Hepatocyte (in vitro differentiated cells): ENCODE results near the gene LCE2A. TPM values are rescaled to one million over a fixed set of nuclear protein-coding genes. Genes with fewer than 3 reads are reported as not detected.
"Not testable (repeated sequence)": the region's sequence is repeated elsewhere in the genome, so short reads cannot be mapped to it uniquely, and the experiment has no call there.

Experiments used
- DNase-seq: peaks from one replicate; pipeline ENCODE4 v3.0.0-alpha.2; 2016; ENCODE audit warnings: low spot score
- H2AFZ ChIP-seq: fragments of 200-600 bp; sonication (generic); 2 replicates; pipeline ENCODE4 v1.6.0; 2016; ENCODE audit warnings: antibody characterized with exemption, mild to moderate bottlenecking
- H3K27ac ChIP-seq: fragments of 200-600 bp; sonication (generic); 2 replicates; pipeline ENCODE4 v1.5.1; 2016; ENCODE audit warnings: mild to moderate bottlenecking
- H3K27me3 ChIP-seq: fragments of 200-600 bp; sonication (generic); 2 replicates; pipeline ENCODE4 v1.6.1; 2016
- H3K36me3 ChIP-seq: fragments of 200-600 bp; sonication (generic); replicated peaks from 2 replicates; pipeline ENCODE4 v1.5.1; 2016; ENCODE audit warnings: low read depth; ENCODE audit not compliant: insufficient read depth
- H3K4me1 ChIP-seq: fragments of 200-600 bp; sonication (generic); 2 replicates; pipeline ENCODE4 v1.5.1; 2016; ENCODE audit warnings: mild to moderate bottlenecking, moderate library complexity; ENCODE audit not compliant: insufficient read depth
- H3K4me2 ChIP-seq: fragments of 200-600 bp; sonication (generic); 2 replicates; pipeline ENCODE4 v1.6.0; 2016
- H3K4me3 ChIP-seq: fragments of 200-600 bp; sonication (generic); 2 replicates; pipeline ENCODE4 v1.5.1; 2016; ENCODE audit warnings: mild to moderate bottlenecking
- H3K79me2 ChIP-seq: fragments of 200-600 bp; sonication (generic); 2 replicates; pipeline ENCODE4 v1.6.0; 2017; ENCODE audit warnings: mild to moderate bottlenecking
- H3K9me2 ChIP-seq: fragments of 200-600 bp; sonication (generic); replicated peaks from 2 replicates; pipeline ENCODE4 v1.6.0; 2017; ENCODE audit warnings: mild to moderate bottlenecking; ENCODE audit not compliant: insufficient read depth
- H3K9me3 ChIP-seq: fragments of 200-600 bp; sonication (generic); 2 replicates; pipeline ENCODE4 v1.5.1; 2016; ENCODE audit warnings: low read depth, mild to moderate bottlenecking
- H4K20me1 ChIP-seq: fragments of 200-600 bp; sonication (generic); 2 replicates; pipeline ENCODE4 v1.6.0; 2016; ENCODE audit warnings: mild to moderate bottlenecking; ENCODE audit not compliant: insufficient read depth, poor library complexity, severe bottlenecking
- EZH2 ChIP-seq: fragments of 200-600 bp; sonication (generic); IDR thresholded peaks from 2 replicates; pipeline ENCODE4 v1.6.1; 2016; ENCODE audit warnings: antibody characterized with exemption, mild to moderate bottlenecking, borderline replicate concordance
- EZH2phosphoT487 ChIP-seq: fragments of 200-600 bp; sonication (generic); IDR thresholded peaks from one replicate; pipeline ENCODE4 v1.6.1; 2018; ENCODE audit warnings: antibody characterized with exemption, mild to moderate bottlenecking, low read depth, moderate library complexity; ENCODE audit not compliant: unreplicated experiment, severe bottlenecking
- WGBS: methylation state at CpG from one replicate; pipeline ENCODE4 v1.1.6; 2016; ENCODE audit warnings: low lambda C conversion rate; ENCODE audit errors: missing lambda C conversion rate; 5-methylcytosine and 5-hydroxymethylcytosine counted together
- polyA plus RNA-seq: library from polyadenylated mRNA; unstranded; fragments of >200 nt; fragmentation: Nextera tagmentation; extraction: Ambion mirVana; gene quantifications from 2 replicates; pipeline ENCODE4 v1.2.1, GENCODE V29; 2016
- total RNA-seq: library from RNA; depleted of rRNA; stranded (reverse); fragments of >200 nt; gene quantifications from 2 replicates; pipeline ENCODE4 v1.2.3, GENCODE V29; 2014
- TF ChIP-seq, protein P1 (sequence below): fragments of 200-600 bp; sonication (generic); IDR thresholded peaks from 2 replicates; pipeline ENCODE4 v1.5.1; 2016; ENCODE audit warnings: antibody characterized with exemption, mild to moderate bottlenecking; ENCODE audit not compliant: poor library complexity

The LCE2A gene
- total and polyA plus RNA-seq, 2 experiments from 2014 or later: not detected

DNA sequence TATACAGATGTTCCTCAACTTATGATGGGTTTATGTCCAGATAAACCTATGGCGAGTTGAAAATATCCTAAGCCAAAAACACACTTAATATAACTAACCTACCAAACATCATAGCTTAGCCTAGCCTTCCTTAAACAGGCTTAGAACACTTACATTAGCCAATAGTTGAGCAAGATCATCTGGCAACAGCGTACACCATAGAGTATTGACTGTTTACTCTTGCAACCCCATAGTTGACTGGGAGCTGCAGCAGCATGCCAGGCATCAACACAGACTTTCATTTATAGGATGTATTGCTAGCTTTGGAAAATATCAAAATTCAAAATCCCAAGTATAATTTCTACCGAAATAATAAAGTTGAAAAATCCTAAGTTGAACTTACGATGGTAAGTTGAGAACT is 40.5 kb upstream of the LCE2A start:
- WGBS: 54% methylated on average over 4 of the region's 4 CpGs
- Histone ChIP-seq H3K36me3 (no peaks in the 10 kb centered on the region), H3K9me3 (no peaks in the 10 kb centered on the region), H3K4me3 (no peak overlapping the region), H3K9me2 (no peaks in the 10 kb centered on the region), H3K27ac (no peak overlapping the region), H3K4me1 (no peaks in the 10 kb centered on the region), H3K79me2 (no peaks in the 10 kb centered on the region), H3K27me3 (no peaks in the 10 kb centered on the region), H2AFZ (no peak overlapping the region), H4K20me1 (no peaks in the 10 kb centered on the region), H3K4me2 (no peak overlapping the region)
- DNase-seq: no peak
- TF ChIP-seq EZH2phosphoT487 (no peak), EZH2 (no peak)
- TF ChIP-seq, protein P1, sequence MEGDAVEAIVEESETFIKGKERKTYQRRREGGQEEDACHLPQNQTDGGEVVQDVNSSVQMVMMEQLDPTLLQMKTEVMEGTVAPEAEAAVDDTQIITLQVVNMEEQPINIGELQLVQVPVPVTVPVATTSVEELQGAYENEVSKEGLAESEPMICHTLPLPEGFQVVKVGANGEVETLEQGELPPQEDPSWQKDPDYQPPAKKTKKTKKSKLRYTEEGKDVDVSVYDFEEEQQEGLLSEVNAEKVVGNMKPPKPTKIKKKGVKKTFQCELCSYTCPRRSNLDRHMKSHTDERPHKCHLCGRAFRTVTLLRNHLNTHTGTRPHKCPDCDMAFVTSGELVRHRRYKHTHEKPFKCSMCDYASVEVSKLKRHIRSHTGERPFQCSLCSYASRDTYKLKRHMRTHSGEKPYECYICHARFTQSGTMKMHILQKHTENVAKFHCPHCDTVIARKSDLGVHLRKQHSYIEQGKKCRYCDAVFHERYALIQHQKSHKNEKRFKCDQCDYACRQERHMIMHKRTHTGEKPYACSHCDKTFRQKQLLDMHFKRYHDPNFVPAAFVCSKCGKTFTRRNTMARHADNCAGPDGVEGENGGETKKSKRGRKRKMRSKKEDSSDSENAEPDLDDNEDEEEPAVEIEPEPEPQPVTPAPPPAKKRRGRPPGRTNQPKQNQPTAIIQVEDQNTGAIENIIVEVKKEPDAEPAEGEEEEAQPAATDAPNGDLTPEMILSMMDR: no peak

DNA sequence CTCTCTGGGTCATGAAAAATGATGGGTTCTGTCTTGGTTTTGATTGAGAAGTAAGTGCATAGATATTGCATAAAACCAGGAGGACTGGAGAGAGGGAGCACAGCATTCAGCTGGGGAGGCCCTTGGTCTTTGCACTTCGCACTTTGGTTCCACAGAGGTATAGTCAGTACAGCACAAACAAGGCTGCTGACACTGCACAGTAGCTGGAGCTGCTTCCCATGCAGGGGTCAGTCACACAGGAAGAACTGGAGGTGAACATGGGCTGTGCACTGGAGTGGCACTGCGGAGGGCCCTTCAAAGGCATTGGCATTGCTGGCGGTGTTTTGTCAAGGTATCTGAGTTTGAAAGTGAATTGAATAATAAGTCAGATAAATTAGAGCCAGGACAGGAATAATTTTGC is 39.5 kb upstream of the LCE2A start:
- no peak for TF ChIP-seq EZH2
- TF ChIP-seq, protein P1: no peak
- no peak for TF ChIP-seq EZH2phosphoT487
- no peak for DNase-seq
- Histone ChIP-seq H3K4me3 (no peak overlapping the region), H3K9me2 (no peaks in the 10 kb centered on the region), H3K27me3 (no peaks in the 10 kb centered on the region), H3K4me1 (no peaks in the 10 kb centered on the region), H3K27ac (no peak overlapping the region), H3K9me3 (no peaks in the 10 kb centered on the region), H4K20me1 (no peaks in the 10 kb centered on the region), H3K36me3 (no peaks in the 10 kb centered on the region), H2AFZ (no peak overlapping the region), H3K4me2 (no peak overlapping the region), H3K79me2 (no peaks in the 10 kb centered on the region)
- 56% methylated on average over 3 of the region's 3 CpGs for WGBS

DNA sequence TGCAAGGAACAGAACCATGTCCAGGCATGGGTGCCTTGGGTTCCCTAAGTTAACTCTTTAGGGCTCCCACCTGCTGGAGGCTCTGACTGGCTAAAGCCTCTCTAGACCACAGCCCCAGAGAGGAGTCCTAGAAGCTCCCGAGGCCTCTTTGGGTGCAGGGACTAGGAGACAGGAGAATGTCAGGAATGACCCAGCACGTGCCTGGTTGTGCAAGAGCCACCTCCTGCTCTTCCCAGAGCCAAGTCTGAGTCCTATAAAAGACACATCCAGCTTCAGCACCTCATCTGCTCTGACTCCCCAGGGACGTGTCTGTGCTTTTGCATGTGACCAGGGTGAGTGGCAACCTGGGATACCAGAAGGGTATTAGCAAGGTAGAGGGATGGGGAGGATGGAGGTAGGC is 35.0 kb upstream of the LCE2A start, which contains the start of gene LCE2D:
Gene LCE2D, plus strand, starts transcription at position 283 of the 400 bp plus-strand sequence. CDS start 726 bp downstream, outside the sequence.
- H3K79me2 ChIP-seq: no peaks in the 10 kb centered on the region
- H3K36me3 ChIP-seq: no peaks in the 10 kb centered on the region
- H3K4me1 ChIP-seq: no peaks in the 10 kb centered on the region
- H3K27ac ChIP-seq: no peak within 1 kb of the TSS
- no peak within 1 kb of the TSS for H2AFZ ChIP-seq
- no peaks in the 10 kb centered on the region for H4K20me1 ChIP-seq
- H3K27me3 ChIP-seq: no peaks in the 10 kb centered on the region
- no peaks in the 10 kb centered on the region for H3K9me2 ChIP-seq
- no peak within 1 kb of the TSS for H3K4me3 ChIP-seq
- H3K9me3 ChIP-seq: no peaks in the 10 kb centered on the region
- 52% methylated on average over 3 of the region's 3 CpGs for whole genome bisulfite sequencing
- H3K4me2 ChIP-seq: no peak within 1 kb of the TSS
- no peak for DNase-seq
- no peak for TF ChIP-seq EZH2
- TF ChIP-seq, protein P1: no peak
- TF ChIP-seq EZH2phosphoT487: no peak

DNA sequence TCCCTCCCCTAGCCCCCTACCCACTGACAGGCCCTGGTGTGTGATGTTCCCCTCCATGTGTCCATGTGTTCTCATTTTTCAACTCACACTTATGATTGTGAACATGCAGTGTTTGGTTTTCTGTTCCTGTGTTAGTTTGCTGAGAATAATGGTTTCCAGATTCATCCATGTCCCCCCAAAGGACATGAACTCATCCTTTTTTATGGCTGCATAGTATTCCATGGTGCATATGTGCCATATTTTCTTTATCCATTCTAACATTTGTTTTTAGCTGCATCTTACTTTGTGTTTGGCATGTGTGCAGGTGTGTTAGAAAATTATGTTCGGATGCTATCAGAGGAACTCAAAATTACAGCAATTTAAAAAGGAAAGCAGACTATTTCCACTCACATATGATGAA is 32.0 kb upstream of the LCE2A start:
- not testable (repeated sequence) for H2AFZ ChIP-seq, H3K9me2 ChIP-seq, H3K79me2 ChIP-seq, H4K20me1 ChIP-seq, H3K9me3 ChIP-seq, H3K4me1 ChIP-seq, DNase-seq, H3K4me3 ChIP-seq, H3K36me3 ChIP-seq, H3K4me2 ChIP-seq, H3K27me3 ChIP-seq, H3K27ac ChIP-seq
- 92% methylated on average over 1 of the region's 1 CpG for WGBS
